Stimulated activated naive CD8-positive, alpha-beta T cell treated with anti-CD3 and anti-CD28 coated beads, Interleukin-15, Interleukin-2, amounts not matched to agents 100 ng/mL and 50 ng/mL, for 24 hours (primary cell): ENCODE data around the gene COQ8A.
A peak's percentile ranks its signal among the peaks of the same experiment; 100 is the strongest.
"Not testable (repeated sequence)": the region's sequence is repeated elsewhere in the genome, so short reads cannot be mapped to it uniquely, and the experiment has no call there.

Experiments
- H3K27ac Mint-ChIP-seq: one replicate; pipeline ENCODE4 v1.8.0; 2021; ENCODE audit warnings: mild to moderate bottlenecking, mixed read lengths
- H3K27me3 Mint-ChIP-seq: one replicate; pipeline ENCODE4 v1.8.0; 2021; ENCODE audit warnings: mixed read lengths
- H3K36me3 Mint-ChIP-seq: one replicate; pipeline ENCODE4 v1.8.0; 2021; ENCODE audit warnings: low read depth, mixed read lengths
- H3K4me1 Mint-ChIP-seq: one replicate; pipeline ENCODE4 v1.8.0; 2021; ENCODE audit warnings: low read depth, mixed read lengths
- H3K4me3 Mint-ChIP-seq: one replicate; pipeline ENCODE4 v1.8.0; 2021; ENCODE audit warnings: mild to moderate bottlenecking, mixed read lengths
- H3K9me3 Mint-ChIP-seq: one replicate; pipeline ENCODE4 v1.8.0; 2021; ENCODE audit warnings: mixed read lengths

Gene COQ8A

DNA sequence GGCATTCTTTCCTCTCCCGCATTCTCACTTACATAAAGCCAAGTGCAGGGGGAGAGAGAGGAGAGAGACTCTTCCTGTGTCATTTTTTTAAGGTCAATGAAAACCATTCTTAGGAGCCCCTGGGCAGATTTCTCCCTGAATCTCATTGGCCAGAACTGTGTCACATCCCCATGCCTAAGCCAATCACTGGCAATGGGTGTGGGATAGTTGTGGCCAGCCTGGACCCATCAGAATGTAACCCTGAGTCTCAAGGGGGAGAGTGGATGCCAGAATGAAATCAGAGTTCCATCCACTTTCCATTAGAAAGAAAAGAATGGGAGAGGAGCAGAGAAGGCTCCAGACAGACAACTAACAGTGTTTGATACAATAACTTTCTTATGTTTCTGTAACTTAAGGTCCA lies 31.2 kb upstream of the COQ8A start:
- H3K4me1 Mint-ChIP-seq, result no peaks in the 10 kb centered on the region
- H3K27ac Mint-ChIP-seq, result no peak overlapping the region
- no peaks in the 10 kb centered on the region for H3K9me3 Mint-ChIP-seq
- H3K4me3 Mint-ChIP-seq, result no peak overlapping the region
- no peaks in the 10 kb centered on the region for H3K27me3 Mint-ChIP-seq
- H3K36me3 Mint-ChIP-seq, result no peaks in the 10 kb centered on the region

GRCh38 chr1:226912587-226913176 lies 27.4 kb upstream of the COQ8A start:
- Mint-ChIP-seq H3K27ac (no peak overlapping the region), H3K9me3 (no peaks in the 10 kb centered on the region), H3K36me3 (no peaks in the 10 kb centered on the region), H3K4me1 (no peaks in the 10 kb centered on the region), H3K27me3 (no peaks in the 10 kb centered on the region), H3K4me3 (no peak overlapping the region)

- H3K9me3 Mint-ChIP-seq, result no peaks in the 10 kb centered on the region
- H3K27me3 Mint-ChIP-seq, result no peaks in the 10 kb centered on the region
- H3K27ac Mint-ChIP-seq, result no peak overlapping the region
- H3K36me3 Mint-ChIP-seq, result no peaks in the 10 kb centered on the region
- no peaks in the 10 kb centered on the region for H3K4me1 Mint-ChIP-seq
- H3K4me3 Mint-ChIP-seq, result no peak overlapping the region
Measured at GRCh38 chr1:226915672-226915995, 24.5 kb upstream of the COQ8A start.

GRCh38 chr1:226916497-226916896 lies 23.6 kb upstream of the COQ8A start:
- Mint-ChIP-seq H3K27ac (no peak overlapping the region), H3K9me3 (no peaks in the 10 kb centered on the region), H3K36me3 (no peaks in the 10 kb centered on the region)

DNA sequence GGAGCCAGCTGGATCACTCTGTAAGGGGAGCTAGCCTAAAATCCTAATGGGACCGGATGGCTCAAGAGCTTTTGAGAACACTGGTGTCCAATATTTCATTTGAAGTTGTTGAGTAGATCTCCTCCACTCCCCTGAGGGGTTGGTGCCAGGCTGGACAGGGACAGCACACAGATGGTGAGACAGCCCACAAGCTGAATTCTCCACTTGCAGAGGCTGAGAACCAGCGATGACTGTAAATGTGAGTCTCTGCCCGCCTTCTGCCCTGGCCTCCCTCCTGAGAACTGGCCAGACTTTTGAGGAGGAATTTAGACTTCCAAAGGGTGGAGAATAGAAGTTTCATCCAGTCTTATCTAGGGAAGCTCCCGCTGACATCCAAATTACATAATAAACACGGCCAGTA lies 20.5 kb upstream of the COQ8A start:
- no peaks in the 10 kb centered on the region for H3K36me3 Mint-ChIP-seq
- no peak overlapping the region for H3K27ac Mint-ChIP-seq
- H3K9me3 Mint-ChIP-seq, result no peaks in the 10 kb centered on the region
- H3K27me3 Mint-ChIP-seq, result no peaks in the 10 kb centered on the region
- H3K4me3 Mint-ChIP-seq, result no peak overlapping the region
- no peaks in the 10 kb centered on the region for H3K4me1 Mint-ChIP-seq

More at GRCh38 chr1:226916497-226916896, 23.6 kb upstream of the COQ8A start:
- no peaks in the 10 kb centered on the region for H3K27me3 Mint-ChIP-seq
- no peak overlapping the region for H3K4me3 Mint-ChIP-seq
- no peaks in the 10 kb centered on the region for H3K4me1 Mint-ChIP-seq

GRCh38 chr1:226919995-226920394 lies 20.1 kb upstream of the COQ8A start:
- H3K9me3 Mint-ChIP-seq, result no peaks in the 10 kb centered on the region
- no peak overlapping the region for H3K27ac Mint-ChIP-seq
- no peaks in the 10 kb centered on the region for H3K27me3 Mint-ChIP-seq
- no peaks in the 10 kb centered on the region for H3K4me1 Mint-ChIP-seq
- H3K36me3 Mint-ChIP-seq, result no peaks in the 10 kb centered on the region
- no peak overlapping the region for H3K4me3 Mint-ChIP-seq

DNA sequence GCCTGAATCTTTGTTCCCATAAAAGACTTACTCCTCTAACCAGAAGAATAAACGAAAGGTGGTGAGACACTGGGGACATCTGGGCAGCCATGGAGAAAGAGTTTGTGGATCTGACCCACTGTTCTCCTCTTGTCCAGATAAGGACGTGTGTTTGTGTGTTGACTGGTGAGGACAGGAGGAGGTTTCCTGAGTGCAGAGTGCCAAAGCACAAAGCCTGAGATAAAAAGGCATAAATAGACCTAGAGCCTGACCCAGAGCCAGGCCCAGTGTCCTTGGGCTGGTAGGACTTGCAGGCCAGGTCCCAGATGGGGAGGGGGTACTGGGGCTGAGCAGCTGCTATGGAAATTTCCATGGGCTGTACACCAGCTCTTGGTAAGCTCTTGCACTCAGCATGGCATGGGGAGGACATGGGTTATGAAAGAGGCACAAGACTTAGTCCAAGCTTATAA lies 19.6 kb upstream of the COQ8A start:
- H3K4me3 Mint-ChIP-seq, result no peak overlapping the region
- no peak overlapping the region for H3K27ac Mint-ChIP-seq
- H3K27me3 Mint-ChIP-seq, result no peaks in the 10 kb centered on the region
- H3K36me3 Mint-ChIP-seq, result no peaks in the 10 kb centered on the region
- no peaks in the 10 kb centered on the region for H3K9me3 Mint-ChIP-seq
- H3K4me1 Mint-ChIP-seq, result no peaks in the 10 kb centered on the region

DNA sequence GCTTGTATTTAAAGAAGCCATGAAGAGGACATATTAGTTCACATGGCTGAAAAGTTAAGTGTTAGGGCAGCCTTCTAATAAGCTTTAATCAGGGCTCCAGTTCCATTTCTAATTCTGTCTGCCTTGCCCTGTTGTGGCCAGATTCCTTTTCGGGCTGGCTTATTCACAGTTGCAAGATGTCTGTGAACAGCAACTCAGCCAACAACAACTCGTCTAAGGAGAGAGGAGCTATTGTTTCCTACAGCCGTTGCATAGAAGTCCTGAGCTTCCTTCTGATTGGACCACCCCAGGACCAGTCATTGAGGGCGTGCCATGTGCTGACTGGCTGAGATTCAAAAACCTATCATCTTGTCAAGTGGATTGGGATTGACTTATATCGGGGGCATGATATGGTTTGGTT lies 18.6 kb upstream of the COQ8A start:
- Mint-ChIP-seq H3K27me3 (peaks cover 3% of the 10 kb centered on the region), H3K9me3 (no peaks in the 10 kb centered on the region), H3K27ac (no peak overlapping the region), H3K36me3 (peaks cover 2% of the 10 kb centered on the region), H3K4me1 (no peaks in the 10 kb centered on the region), H3K4me3 (no peak overlapping the region)

DNA sequence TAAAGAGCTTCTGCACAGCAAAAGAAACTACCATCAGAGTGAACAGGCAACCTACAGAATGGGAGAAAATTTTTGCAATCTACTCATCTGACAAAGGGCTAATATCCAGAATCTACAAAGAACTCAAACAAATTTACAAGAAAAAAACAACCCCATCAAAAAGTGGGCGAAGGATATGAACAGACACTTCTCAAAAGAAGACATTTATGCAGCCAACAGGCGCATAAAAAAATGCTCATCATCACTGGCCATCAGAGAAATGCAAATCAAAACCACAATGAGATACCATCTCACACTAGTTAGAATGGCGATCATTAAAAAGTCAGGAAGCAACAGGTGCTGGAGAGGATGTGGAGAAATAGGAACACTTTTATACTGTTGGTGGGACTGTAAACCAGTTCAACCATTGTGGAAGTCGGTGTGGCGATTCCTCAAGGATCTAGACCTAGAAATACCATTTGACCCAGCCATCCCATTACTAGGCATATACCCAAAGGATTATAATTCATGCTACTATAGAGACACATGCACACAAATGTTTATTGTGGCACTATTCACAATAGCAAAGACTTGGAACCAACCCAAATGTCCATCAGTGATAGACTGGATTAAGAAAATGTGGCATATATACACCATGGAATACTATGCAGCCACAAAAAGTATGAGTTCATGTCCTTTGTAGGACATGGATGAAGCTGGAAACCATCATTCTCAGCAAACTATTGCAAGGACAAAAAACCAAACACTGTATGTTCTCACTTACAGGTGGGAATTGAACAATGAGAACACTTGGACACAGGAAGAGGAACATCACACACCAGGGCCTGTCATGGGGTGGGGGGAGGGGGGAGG lies 10.6 kb upstream of the COQ8A start:
- H3K4me3 Mint-ChIP-seq, H3K27me3 Mint-ChIP-seq, H3K27ac Mint-ChIP-seq, H3K4me1 Mint-ChIP-seq, H3K9me3 Mint-ChIP-seq: not testable (repeated sequence)
- peaks cover 13% of the 10 kb centered on the region for H3K36me3 Mint-ChIP-seq

DNA sequence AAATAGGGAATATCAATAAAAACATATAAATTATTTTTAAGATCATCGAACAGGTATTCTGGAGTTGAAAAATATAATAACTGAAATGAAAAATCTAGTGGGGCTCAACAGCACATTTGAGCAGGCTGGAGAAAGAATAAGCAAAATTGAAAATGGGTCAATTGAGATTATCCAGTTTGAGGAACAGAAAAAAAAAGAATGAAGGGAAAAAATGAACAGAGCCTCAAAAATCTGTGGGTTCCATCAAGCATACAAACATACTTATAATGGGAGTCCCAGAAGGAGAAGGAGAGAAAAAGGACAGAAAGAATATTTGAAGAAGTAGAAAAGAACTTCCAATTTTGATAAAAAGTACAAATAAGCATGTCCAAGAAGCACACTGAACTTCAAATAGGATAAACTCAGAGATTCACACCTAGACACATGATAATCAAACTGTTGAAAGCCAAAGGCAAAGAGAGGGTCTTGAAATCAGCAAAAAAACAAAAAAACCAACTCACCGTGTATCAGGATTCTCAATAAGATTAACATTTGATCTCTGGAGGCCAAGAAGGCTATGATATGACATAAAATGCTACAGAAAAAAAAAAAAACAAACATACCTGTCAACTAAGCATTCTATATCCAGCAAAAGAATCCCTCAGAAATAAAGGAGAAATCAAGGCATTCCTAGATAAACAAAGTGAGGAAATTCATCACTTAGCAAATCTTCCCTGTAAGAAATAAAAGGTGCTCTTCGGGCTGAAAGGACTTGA lies 5.4 kb upstream of the COQ8A start:
- Mint-ChIP-seq H3K27me3 (no peaks in the 10 kb centered on the region), H3K9me3 (peaks cover 17% of the 10 kb centered on the region), H3K36me3 (peaks cover 17% of the 10 kb centered on the region), H3K4me3 (no peak overlapping the region), H3K27ac (no peak overlapping the region), H3K4me1 (peaks cover 26% of the 10 kb centered on the region)

GRCh38 chr1:226937940-226938725 lies 2.0 kb upstream of the COQ8A start:
- peaks cover 17% of the 10 kb centered on the region for H3K36me3 Mint-ChIP-seq
- H3K4me3 Mint-ChIP-seq, result peak overlapping the region; percentile 89
- H3K27me3 Mint-ChIP-seq, result no peaks in the 10 kb centered on the region
- peaks cover 44% of the 10 kb centered on the region for H3K4me1 Mint-ChIP-seq
- peaks cover 14% of the 10 kb centered on the region for H3K9me3 Mint-ChIP-seq
- peak overlapping the region; percentile 93 for H3K27ac Mint-ChIP-seq

- Mint-ChIP-seq H3K36me3 (peaks cover 17% of the 10 kb centered on the region), H3K4me1 (peaks cover 52% of the 10 kb centered on the region), H3K9me3 (peaks cover 14% of the 10 kb centered on the region), H3K27me3 (no peaks in the 10 kb centered on the region), H3K4me3 (peak overlapping the region; percentile 89), H3K27ac (peak overlapping the region; percentile 93)
Measured at GRCh38 chr1:226938903-226939437, 1.1 kb upstream of the COQ8A start.

GRCh38 chr1:226939438-226940028 lies 561 bp upstream of the COQ8A start:
- Mint-ChIP-seq H3K4me3 (peak overlapping the region; percentile 89), H3K9me3 (peaks cover 12% of the 10 kb centered on the region), H3K27ac (peak overlapping the region; percentile 93), H3K36me3 (peaks cover 11% of the 10 kb centered on the region), H3K27me3 (no peaks in the 10 kb centered on the region), H3K4me1 (peaks cover 58% of the 10 kb centered on the region)

DNA sequence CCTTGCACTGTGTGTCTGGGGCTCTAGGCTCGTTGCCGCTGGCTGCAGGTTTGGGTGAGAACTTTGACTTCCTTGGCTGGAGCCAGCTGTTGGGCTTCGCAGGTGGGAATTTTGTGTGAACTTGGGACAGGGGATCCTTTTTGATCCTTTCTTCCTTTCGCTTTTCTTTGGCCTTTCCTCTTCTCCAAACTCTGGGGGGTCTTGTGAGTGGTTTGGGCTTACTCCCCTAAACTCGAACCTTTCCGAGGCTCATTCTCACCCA lies 643 bp downstream of the COQ8A start:
- H3K36me3 Mint-ChIP-seq, result no peaks in the 10 kb centered on the region
- H3K4me3 Mint-ChIP-seq, result peak overlapping the region; percentile 89
- H3K9me3 Mint-ChIP-seq, result peaks cover under 1% of the 10 kb centered on the region
- H3K27me3 Mint-ChIP-seq, result no peaks in the 10 kb centered on the region
- H3K27ac Mint-ChIP-seq, result peak overlapping the region; percentile 76
- H3K4me1 Mint-ChIP-seq, result peaks cover 66% of the 10 kb centered on the region
